Pancreas (tissue), 10 donors: ENCODE results near the gene SGCA. TPM values are rescaled to one million over a fixed set of nuclear protein-coding genes. Genes with fewer than 3 reads are reported as not detected.

ENCODE experiments used
- ATAC-seq, 4 donors: fragments of 200-7000 bp; cut with Tn5 transposase; one replicate each; pipeline versions ENCODE4 v1.8.0 to v1.9.1; 2020; ENCODE audit warnings: mild to moderate bottlenecking in 4 of 4, moderate library complexity in 4 of 4
- DNase-seq, 6 donors: peaks; one replicate each; pipeline ENCODE4 v3.0.0-alpha.2; 2020
- FAIRE-seq: peaks from 2 replicates; lab custom pipeline; 2012; peaks lifted over from hg19 to GRCh38; lab: Jason Lieb, UNC
- H3K27ac ChIP-seq, 4 donors: fragments of 200-600 bp; sonication (generic); 1 replicate in 3 of 4; 2 replicates in 1 of 4; pipeline versions ENCODE4 v1.5.0 to v1.8.0; 2020
- H3K27me3 ChIP-seq, 4 donors: fragments of 200-600 bp; one replicate each; pipeline ENCODE4 v1.8.0; 2021
- H3K36me3 ChIP-seq, 3 donors: fragments of 200-600 bp; sonication (generic) in 1 of 3; one replicate each; pipeline versions ENCODE4 v1.5.0 to v1.8.0; 2020 to 2021
- H3K4me1 ChIP-seq, 3 donors: fragments of 200-600 bp; one replicate each; pipeline ENCODE4 v1.8.0; 2021
- H3K4me3 ChIP-seq, 4 donors: fragments of 200-600 bp; sonication (generic) in 2 of 4; one replicate each; pipeline versions ENCODE4 v1.5.0 to v1.8.0; 2020 to 2021
- H3K9me3 ChIP-seq, 4 donors: fragments of 200-600 bp; one replicate each; pipeline ENCODE4 v1.8.0; 2021
- CTCF ChIP-seq, 4 donors: fragments of 200-600 bp; sonication (generic) in 3 of 4; IDR thresholded peaks; one replicate each; pipeline versions ENCODE4 v1.5.0 to v1.8.0; 2021; ENCODE audit warnings: antibody characterized with exemption in 4 of 4
- WGBS, 2 donors: extraction: QIAGEN DNeasy Blood & Tissue Kit; methylation state at CpG; one replicate each; pipeline ENCODE4 v1.1.7; 2013; 5-methylcytosine and 5-hydroxymethylcytosine counted together
- intact Hi-C, 3 donors: fragments of 100-400 bp; cut with DNase I; formaldehyde crosslinking; loops; one replicate each; pipeline versions ENCODE4 v1.11.1 to v1.14.2; 2022
- polyA plus RNA-seq, 2 donors: library from polyadenylated mRNA; stranded (reverse); fragments of 200-250 nt; gene quantifications; one replicate each; pipeline ENCODE4 v1.2.3, GENCODE V29; 2013
- total RNA-seq, 6 donors: library from RNA; stranded (reverse); fragmentation: NEBNext Ultra II Directional in 4 of 6; extraction: Animal tissue kit (Norgen Biotek cat#: 25700) in 4 of 6; gene quantifications; one replicate each; pipeline versions ENCODE4 v1.2.1 to v1.2.4, GENCODE V29; 2021 to 2023
- donor health status: healthy with polysubstance abuse.
- donor health status: DM: no; HTN: no; CAD: no; lungs with moderate emphysema.
- donor health status: DM: no; HTN: no; CAD: no.
- donor health status: control.
- donor health status: control.
- donor health status: Bipolar disorder and iron deficiency.
- donor health status: DM: yes; HTN: yes; CAD: no.
- donor health status: DM: no; HTN: no; CAD: no.
- donor health status: DM: no; HTN: no; CAD: no.
- donor health status: DM: yes; HTN: yes; CAD: no.

The SGCA gene
- total and polyA plus RNA-seq, 8 donors, result 0.31 to 3.0 (median 1.1) TPM; not detected in 3

GRCh38 chr17:50165466-50165865 lies 339 bp upstream of the SGCA start:
- intact Hi-C loops, result no loop called here
- Histone ChIP-seq H3K4me3 (no peak overlapping the region), H3K4me1 (no peaks in the 10 kb centered on the region), H3K36me3 (no peaks in the 10 kb centered on the region), H3K27me3 (no peaks in the 10 kb centered on the region), H3K9me3 (no peaks in the 10 kb centered on the region), H3K27ac (no peak overlapping the region)
- WGBS, 2 donors, result 82 to 86% methylated on average over 3 of the region's 3 CpGs
- no peak for ATAC-seq
- no peak for TF ChIP-seq CTCF (IDR thresholded peaks at IDR 0.05)
- no peak for DNase-seq
- no peak for FAIRE-seq

GRCh38 chr17:50166518-50167181 lies 845 bp downstream of the SGCA start:
- 77 to 80% methylated on average over 7 of the region's 7 CpGs for whole genome bisulfite sequencing, 2 donors
- Histone ChIP-seq H3K36me3 (no peaks in the 10 kb centered on the region), H3K4me3 (no peak overlapping the region), H3K4me1 (no peaks in the 10 kb centered on the region), H3K27me3 (no peaks in the 10 kb centered on the region), H3K27ac (no peak overlapping the region), H3K9me3 (no peaks in the 10 kb centered on the region)
- no peak for FAIRE-seq
- no peak for ATAC-seq
- intact Hi-C loops, result no loop called here
- peak in 1 of 6 donors; percentile 9 for DNase-seq
- no peak for TF ChIP-seq CTCF (IDR thresholded peaks at IDR 0.05)

- no peak for TF ChIP-seq CTCF (IDR thresholded peaks at IDR 0.05)
- WGBS, 2 donors, result 64 to 81% methylated on average over 19 of the region's 19 CpGs
- FAIRE-seq (no peak), DNase-seq (peak in 2 of 6 donors; percentile 20 to 56), ATAC-seq (no peak)
- H3K36me3 ChIP-seq, result no peaks in the 10 kb centered on the region
- H3K4me1 ChIP-seq, result no peaks in the 10 kb centered on the region
- intact Hi-C loops, result no loop called here
- H3K27me3 ChIP-seq, result no peaks in the 10 kb centered on the region
- H3K9me3 ChIP-seq, result no peaks in the 10 kb centered on the region
- no peak overlapping the region for H3K27ac ChIP-seq
- H3K4me3 ChIP-seq, result no peak overlapping the region
Measured at GRCh38 chr17:50167371-50167770, 1.6 kb downstream of the SGCA start.

GRCh38 chr17:50168319-50168718 lies 2.5 kb downstream of the SGCA start:
- Histone ChIP-seq H3K9me3 (no peaks in the 10 kb centered on the region), H3K27me3 (no peaks in the 10 kb centered on the region), H3K4me1 (no peaks in the 10 kb centered on the region), H3K27ac (no peak overlapping the region), H3K4me3 (no peak overlapping the region), H3K36me3 (no peaks in the 10 kb centered on the region)
- intact Hi-C loops, result no loop called here
- no peak for TF ChIP-seq CTCF (IDR thresholded peaks at IDR 0.05)
- ATAC-seq (no peak), DNase-seq (no peak), FAIRE-seq (no peak)
- WGBS, 2 donors, result 50 to 71% methylated on average over 12 to 13 of the region's 13 CpGs

- peak in 3 of 6 donors; percentile 52 to 60 (median 53) for DNase-seq
- H3K27ac ChIP-seq, result no peak overlapping the region
- no peak overlapping the region for H3K4me3 ChIP-seq
- H3K9me3 ChIP-seq, result no peaks in the 10 kb centered on the region
- no peak for FAIRE-seq
- TF ChIP-seq CTCF (IDR thresholded peaks at IDR 0.05), result peak in 3 of 4 donors; percentile 15 to 43 (median 17)
- no peaks in the 10 kb centered on the region for H3K27me3 ChIP-seq
- WGBS, 2 donors, result 17 to 31% methylated on average over 14 of the region's 14 CpGs
- ATAC-seq, result peak; percentile 72 to 90 (median 80)
- no peaks in the 10 kb centered on the region for H3K4me1 ChIP-seq
- no peaks in the 10 kb centered on the region for H3K36me3 ChIP-seq
- intact Hi-C loops, result no loop called here
Measured at GRCh38 chr17:50169121-50169764, 3.4 kb downstream of the SGCA start.
